Measurements from ENCODE around the gene ATXN3L.

Gene ATXN3L

DNA sequence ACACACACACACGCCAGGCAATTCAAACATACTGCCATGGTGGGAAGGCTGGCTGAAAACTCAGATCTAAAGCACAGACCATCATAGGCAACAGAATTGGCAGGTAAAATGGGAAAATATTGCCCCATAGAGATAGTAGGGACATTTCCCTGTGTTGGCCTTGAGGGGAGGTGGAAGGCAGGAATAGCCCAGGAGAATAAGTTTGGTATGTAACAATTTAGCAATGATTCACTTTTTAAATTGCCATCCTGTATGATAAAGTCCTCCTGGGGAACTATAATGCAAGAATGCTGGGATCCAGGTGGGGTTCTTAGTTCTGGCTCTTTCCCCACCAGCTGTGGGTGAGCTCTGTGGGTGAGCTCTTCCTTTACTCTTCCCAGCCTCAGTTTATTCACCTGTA is 51.0 kb downstream of the ATXN3L start:
- no peak for DNase-seq (ENCODE audit: low read depth, low spot score)

Data from ELF-1 (cell line).